Esophagus squamous epithelium (tissue), 4 donors: ENCODE results near the gene TMEM100.

Experiments used
- CTCF ChIP-seq, 6 experiments: fragments of 450-650 bp in 4 of 6; fragments of 200-600 bp in 2 of 6; sonication (generic) in 2 of 6; IDR thresholded peaks; one replicate each; pipeline ENCODE4 v1.5.1; 2016 to 2019; ENCODE audit warnings: antibody characterized with exemption in 6 of 6, mild to moderate bottlenecking in 4 of 6, moderate library complexity in 4 of 6
- POLR2A ChIP-seq, 4 donors: fragments of 450-650 bp; IDR thresholded peaks; one replicate each; pipeline ENCODE4 v1.6.1; 2017; ENCODE audit warnings: antibody characterized with exemption in 4 of 4, mild to moderate bottlenecking in 4 of 4, moderate library complexity in 3 of 4

- no peak for TF ChIP-seq POLR2A (IDR thresholded peaks at IDR 0.05)
- TF ChIP-seq CTCF (IDR thresholded peaks at IDR 0.05) = no peak
Observed at GRCh38 chr17:55702150-55702549, 20.5 kb downstream of the TMEM100 start.
